Breast epithelium (tissue), 4 donors: ENCODE results near the gene CHSY3. TPM values are rescaled to one million over a fixed set of nuclear protein-coding genes. Genes with fewer than 3 reads are reported as not detected.

Source experiments
- DNase-seq, 2 donors: peaks; one replicate each; pipeline ENCODE4 v3.0.0-alpha.2; 2019; ENCODE audit warnings: low spot score in 2 of 2
- H3K27ac ChIP-seq, 2 donors: fragments of 200-600 bp; sonication (generic) in 1 of 2; one replicate each; pipeline ENCODE4 v1.5.1; 2016 to 2019; ENCODE audit warnings: mild to moderate bottlenecking in 1 of 2
- H3K27me3 ChIP-seq, 2 donors: fragments of 200-600 bp; sonication (generic) in 1 of 2; one replicate each; pipeline versions ENCODE4 v1.5.1 to v1.6.0; 2017 to 2019; ENCODE audit warnings: control low read depth in 1 of 2, mild to moderate bottlenecking in 1 of 2
- H3K36me3 ChIP-seq: fragments of 200-600 bp; one replicate; pipeline ENCODE4 v1.5.1; 2019
- H3K4me1 ChIP-seq, 2 donors: fragments of 200-600 bp; sonication (generic); one replicate each; pipeline ENCODE4 v1.5.1; 2016 to 2019; ENCODE audit warnings: control low read depth in 1 of 2
- H3K4me3 ChIP-seq, 3 donors: fragments of 200-600 bp; sonication (generic); 1 replicate in 2 of 3; 2 replicates in 1 of 3; pipeline ENCODE4 v1.5.1; 2016 to 2019; ENCODE audit warnings: mild to moderate bottlenecking in 3 of 3, moderate library complexity in 2 of 3
- H3K9me3 ChIP-seq, 2 donors: fragments of 200-600 bp; sonication (generic) in 1 of 2; one replicate each; pipeline ENCODE4 v1.5.1; 2016 to 2019; ENCODE audit warnings: control low read depth in 1 of 2
- CTCF ChIP-seq, 3 donors: fragments of 450-650 bp; IDR thresholded peaks; one replicate each; pipeline ENCODE4 v1.5.1; 2016 to 2017; ENCODE audit warnings: antibody characterized with exemption in 3 of 3, mild to moderate bottlenecking in 3 of 3, moderate library complexity in 3 of 3
- POLR2A ChIP-seq: fragments of 450-650 bp; IDR thresholded peaks from one replicate; pipeline ENCODE4 v1.6.1; 2016; ENCODE audit warnings: antibody characterized with exemption, mild to moderate bottlenecking, moderate library complexity
- POLR2AphosphoS5 ChIP-seq, 3 donors: sonication (generic); formaldehyde crosslinking; IDR thresholded peaks; one replicate each; pipeline ENCODE4 v1.6.1; 2017; ENCODE audit warnings: antibody characterized with exemption in 3 of 3
- intact Hi-C: fragments of 100-400 bp; cut with DNase I; formaldehyde crosslinking; loops from one replicate; pipeline ENCODE4 v1.15.1; 2023; ENCODE audit warnings: low total_unique reads
- total RNA-seq, 3 donors: library from RNA; depleted of rRNA; stranded (reverse); fragments of >200 nt; gene quantifications; one replicate each; pipeline ENCODE4 v1.1.0, GENCODE V29; 2016

The CHSY3 gene
- 1 to 10 TPM; 2.5 to 4.9 (median 3.7) TPM for total RNA-seq

- DNase-seq: peak; percentile 54 to 59
- Histone ChIP-seq H3K9me3 (no peaks in the 10 kb centered on the region), H3K4me1 (peaks cover 0 to 7% of the 10 kb centered on the region in 2 donors), H3K27me3 (no peaks in the 10 kb centered on the region), H3K27ac (peak within 1 kb of the TSS; percentile 56 to 90), H3K4me3 (peak within 1 kb of the TSS; percentile 59 to 69 (median 61)), H3K36me3 (no peaks in the 10 kb centered on the region)
- TF ChIP-seq POLR2AphosphoS5 (IDR thresholded peaks at IDR 0.05) (no peak), POLR2A (no peak), CTCF (IDR thresholded peaks at IDR 0.05) (no peak)
- intact Hi-C loops: no loop called here
Observed at GRCh38 chr5:129904102-129904666, at the start of gene CHSY3. Gene CHSY3 (plus strand): TSS chr5:129904465.

- no peak overlapping the region for H3K4me3 ChIP-seq
- no peak overlapping the region for H3K27ac ChIP-seq
- H3K27me3 ChIP-seq: no peaks in the 10 kb centered on the region
- TF ChIP-seq CTCF (IDR thresholded peaks at IDR 0.05) (no peak), POLR2A (no peak), POLR2AphosphoS5 (IDR thresholded peaks at IDR 0.05) (no peak)
- H3K36me3 ChIP-seq: no peaks in the 10 kb centered on the region
- DNase-seq: no peak
- intact Hi-C loops: no loop called here
- H3K4me1 ChIP-seq: no peaks in the 10 kb centered on the region
- no peaks in the 10 kb centered on the region for H3K9me3 ChIP-seq
Observed at GRCh38 chr5:129856325-129856724, 47.9 kb upstream of the CHSY3 start.

- no peak overlapping the region for H3K27ac ChIP-seq
- TF ChIP-seq CTCF (IDR thresholded peaks at IDR 0.05) (no peak), POLR2A (no peak), POLR2AphosphoS5 (IDR thresholded peaks at IDR 0.05) (no peak)
- DNase-seq: no peak
- H3K4me1 ChIP-seq: no peaks in the 10 kb centered on the region
- no peak overlapping the region for H3K4me3 ChIP-seq
- no peaks in the 10 kb centered on the region for H3K9me3 ChIP-seq
- no peaks in the 10 kb centered on the region for H3K36me3 ChIP-seq
- no peaks in the 10 kb centered on the region for H3K27me3 ChIP-seq
- intact Hi-C loops: no loop called here
Observed at GRCh38 chr5:129857116-129857515, 47.1 kb upstream of the CHSY3 start.

GRCh38 chr5:129858131-129858675, 46.1 kb upstream of the CHSY3 start:
- no peaks in the 10 kb centered on the region for H3K36me3 ChIP-seq

GRCh38 chr5:129884322-129884721, 19.9 kb upstream of the CHSY3 start:
- Histone ChIP-seq H3K27ac (no peak overlapping the region), H3K9me3 (no peaks in the 10 kb centered on the region), H3K4me1 (no peaks in the 10 kb centered on the region), H3K36me3 (no peaks in the 10 kb centered on the region), H3K27me3 (no peaks in the 10 kb centered on the region), H3K4me3 (no peak overlapping the region)
- intact Hi-C loops: no loop called here
- TF ChIP-seq POLR2A (no peak), CTCF (IDR thresholded peaks at IDR 0.05) (no peak), POLR2AphosphoS5 (IDR thresholded peaks at IDR 0.05) (no peak)
- no peak for DNase-seq

More at GRCh38 chr5:129858131-129858675, 46.1 kb upstream of the CHSY3 start:
- TF ChIP-seq POLR2A: no peak
- H3K27ac ChIP-seq: no peak overlapping the region
- H3K4me1 ChIP-seq: no peaks in the 10 kb centered on the region
- no peak overlapping the region for H3K4me3 ChIP-seq
- no peaks in the 10 kb centered on the region for H3K27me3 ChIP-seq
- no peak for DNase-seq
- H3K9me3 ChIP-seq: no peaks in the 10 kb centered on the region
- intact Hi-C loops: no loop called here
